DND-41 (cell line): Measurements from ENCODE around the gene DIPK2A.

ENCODE experiments used
- ATAC-seq: fragments of 200-7000 bp; cut with Tn5 transposase; 3 replicates; pipeline ENCODE4 v1.9.1; 2021; ENCODE audit warnings: low read depth; ENCODE audit not compliant: insufficient read depth
- DNase-seq: peaks from one replicate; pipeline ENCODE4 v3.0.0-alpha.2; 2020
- H2AFZ ChIP-seq: 2 replicates; pipeline ENCODE4 v1.6.0; 2012; ENCODE audit warnings: low read depth, low read length
- H3K27ac ChIP-seq: 2 replicates; pipeline ENCODE4 v1.5.1; 2012; ENCODE audit warnings: low read length, inconsistent platforms
- H3K27me3 ChIP-seq: fragments of 200-600 bp; sonication (generic); 2 replicates; pipeline ENCODE4 v1.6.0; 2012; ENCODE audit warnings: low read length, mild to moderate bottlenecking, inconsistent platforms; ENCODE audit not compliant: insufficient read depth, poor library complexity
- H3K36me3 ChIP-seq: 2 replicates; pipeline ENCODE4 v1.5.1; 2012; ENCODE audit warnings: low read length, inconsistent platforms; ENCODE audit not compliant: insufficient read depth
- H3K4me1 ChIP-seq: 2 replicates; pipeline ENCODE4 v1.5.1; 2012; ENCODE audit warnings: mild to moderate bottlenecking, low read length; ENCODE audit not compliant: insufficient read depth
- H3K4me2 ChIP-seq: 2 replicates; pipeline ENCODE4 v1.6.0; 2012; ENCODE audit warnings: mild to moderate bottlenecking, moderate library complexity, low read length, inconsistent platforms; ENCODE audit not compliant: insufficient read depth
- H3K4me3 ChIP-seq, 2 experiments: fragments of 200-600 bp in 1 of 2; shearing (Covaris generic) in 1 of 2; 2 replicates each; pipeline ENCODE4 v1.5.1; 2012 to 2016; ENCODE audit warnings: inconsistent platforms in 2 of 2, low read length in 2 of 2, mild to moderate bottlenecking in 2 of 2, low read depth in 1 of 2, moderate library complexity in 1 of 2
- H3K79me2 ChIP-seq: 2 replicates; pipeline ENCODE4 v1.6.0; 2012; ENCODE audit warnings: low read length, inconsistent platforms; ENCODE audit not compliant: insufficient read depth
- H3K9ac ChIP-seq: 2 replicates; pipeline ENCODE4 v1.6.0; 2012; ENCODE audit warnings: low read depth, mild to moderate bottlenecking, inconsistent platforms, low read length, moderate library complexity
- H3K9me3 ChIP-seq: 2 replicates; pipeline ENCODE4 v1.5.1; 2012; ENCODE audit warnings: low read length, moderate library complexity, mild to moderate bottlenecking, inconsistent platforms; ENCODE audit not compliant: insufficient read depth, severe bottlenecking
- H4K20me1 ChIP-seq: 2 replicates; pipeline ENCODE4 v1.6.0; 2012; ENCODE audit warnings: low read length; ENCODE audit not compliant: insufficient read depth
- CTCF ChIP-seq: IDR thresholded peaks from 2 replicates; pipeline ENCODE4 v1.5.1; 2012; ENCODE audit warnings: borderline replicate concordance, low read length, moderate library complexity, mild to moderate bottlenecking; ENCODE audit not compliant: poor library complexity, severe bottlenecking; ENCODE audit errors: extremely low read depth
- EZH2 ChIP-seq: IDR thresholded peaks from 3 replicates; pipeline ENCODE4 v1.6.1; 2012; ENCODE audit warnings: borderline replicate concordance, low read depth, mild to moderate bottlenecking, moderate library complexity, low read length, inconsistent platforms; ENCODE audit not compliant: severe bottlenecking

Gene DIPK2A

GRCh38 chr3:143979041-143979440 lies 7.4 kb downstream of the DIPK2A start:
- peaks cover 35% of the 10 kb centered on the region for H3K4me1 ChIP-seq
- TF ChIP-seq CTCF (no peak), EZH2 (no peak)
- no peak overlapping the region for H2AFZ ChIP-seq
- no peaks in the 10 kb centered on the region for H3K9me3 ChIP-seq
- no peaks in the 10 kb centered on the region; the same call in 1 of the 2 replicates for H3K36me3 ChIP-seq
- DNase-seq: no peak
- H3K9ac ChIP-seq: no peak overlapping the region
- no peaks in the 10 kb centered on the region for H3K27me3 ChIP-seq
- no peak for ATAC-seq
- no peak overlapping the region for H3K4me3 ChIP-seq
- peaks cover 16% of the 10 kb centered on the region; the same call in 1 of the 2 replicates for H4K20me1 ChIP-seq
- H3K79me2 ChIP-seq: peaks cover 88% of the 10 kb centered on the region
- no peak overlapping the region for H3K4me2 ChIP-seq
- H3K27ac ChIP-seq: no peak overlapping the region

- no peak overlapping the region for H3K27ac ChIP-seq
- no peak for ATAC-seq
- no peak overlapping the region for H3K9ac ChIP-seq
Observed at GRCh38 chr3:143979813-143980212, 8.2 kb downstream of the DIPK2A start.

GRCh38 chr3:143988306-143988705 lies 16.7 kb downstream of the DIPK2A start:
- no peak overlapping the region for H3K4me2 ChIP-seq
- no peak overlapping the region for H3K9ac ChIP-seq
- ATAC-seq (no peak), DNase-seq (no peak)
- H2AFZ ChIP-seq: no peak overlapping the region
- H3K9me3 ChIP-seq: no peaks in the 10 kb centered on the region
- no peaks in the 10 kb centered on the region for H3K27me3 ChIP-seq
- H4K20me1 ChIP-seq: 0 out of 2 replicates have a peak, but pooled peaks cover 2% of the 10 kb centered on the region
- no peak overlapping the region for H3K27ac ChIP-seq
- TF ChIP-seq CTCF (no peak), EZH2 (no peak)
- H3K4me3 ChIP-seq: no peak overlapping the region
- H3K4me1 ChIP-seq: no peaks in the 10 kb centered on the region
- peaks cover 36% of the 10 kb centered on the region for H3K79me2 ChIP-seq
- peaks cover 24% of the 10 kb centered on the region; the same call in 1 of the 2 replicates for H3K36me3 ChIP-seq

More at GRCh38 chr3:143979813-143980212, 8.2 kb downstream of the DIPK2A start:
- Histone ChIP-seq H3K27me3 (no peaks in the 10 kb centered on the region), H3K79me2 (peaks cover 86% of the 10 kb centered on the region), H3K9me3 (no peaks in the 10 kb centered on the region), H3K4me2 (no peak overlapping the region), H3K4me3 (no peak overlapping the region), H3K36me3 (no peaks in the 10 kb centered on the region; the same call in 1 of the 2 replicates), H2AFZ (no peak overlapping the region), H4K20me1 (peaks cover 11% of the 10 kb centered on the region; the same call in 1 of the 2 replicates), H3K4me1 (peaks cover 27% of the 10 kb centered on the region)
- DNase-seq: no peak
- TF ChIP-seq EZH2: no peak
- no peak for TF ChIP-seq CTCF
